ENCODE measurements around the gene PANX2.

DNA sequence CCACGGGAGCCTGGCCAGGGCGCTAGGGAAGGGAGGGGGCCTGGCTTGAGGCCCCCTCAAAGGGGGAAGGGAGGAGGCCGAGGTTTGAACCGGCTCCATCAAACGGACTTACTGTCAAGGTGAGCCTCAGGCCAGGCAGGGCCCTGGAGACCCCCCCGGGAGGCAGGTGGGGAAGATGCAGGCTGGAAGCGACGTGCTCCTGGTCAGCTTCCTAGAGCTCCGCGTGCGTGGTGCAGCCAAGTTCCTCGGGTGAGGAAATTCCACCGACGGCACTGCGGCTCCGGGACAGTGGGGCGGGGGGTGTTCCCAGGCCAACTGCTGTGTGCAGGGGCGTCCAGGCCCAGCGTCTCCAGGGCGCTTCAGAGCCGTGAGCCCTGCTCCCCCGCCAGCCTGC is 7.9 kb downstream of the PANX2 start:
- TF ChIP-seq, protein P1, sequence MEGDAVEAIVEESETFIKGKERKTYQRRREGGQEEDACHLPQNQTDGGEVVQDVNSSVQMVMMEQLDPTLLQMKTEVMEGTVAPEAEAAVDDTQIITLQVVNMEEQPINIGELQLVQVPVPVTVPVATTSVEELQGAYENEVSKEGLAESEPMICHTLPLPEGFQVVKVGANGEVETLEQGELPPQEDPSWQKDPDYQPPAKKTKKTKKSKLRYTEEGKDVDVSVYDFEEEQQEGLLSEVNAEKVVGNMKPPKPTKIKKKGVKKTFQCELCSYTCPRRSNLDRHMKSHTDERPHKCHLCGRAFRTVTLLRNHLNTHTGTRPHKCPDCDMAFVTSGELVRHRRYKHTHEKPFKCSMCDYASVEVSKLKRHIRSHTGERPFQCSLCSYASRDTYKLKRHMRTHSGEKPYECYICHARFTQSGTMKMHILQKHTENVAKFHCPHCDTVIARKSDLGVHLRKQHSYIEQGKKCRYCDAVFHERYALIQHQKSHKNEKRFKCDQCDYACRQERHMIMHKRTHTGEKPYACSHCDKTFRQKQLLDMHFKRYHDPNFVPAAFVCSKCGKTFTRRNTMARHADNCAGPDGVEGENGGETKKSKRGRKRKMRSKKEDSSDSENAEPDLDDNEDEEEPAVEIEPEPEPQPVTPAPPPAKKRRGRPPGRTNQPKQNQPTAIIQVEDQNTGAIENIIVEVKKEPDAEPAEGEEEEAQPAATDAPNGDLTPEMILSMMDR (IDR thresholded peaks at IDR 0.05; ENCODE audit: low read length): no peak
- no peak for TF ChIP-seq EZH2 (IDR thresholded peaks at IDR 0.05; ENCODE audit: borderline replicate concordance, low read length)

All from OCI-LY1 (cell line).